ENCODE data around the gene GPR17. TPM values are rescaled to one million over a fixed set of nuclear protein-coding genes. Genes with fewer than 3 reads are reported as not detected.

Gene GPR17
- total and polyA plus RNA-seq, 9 of the 15 experiments (the other 6 are each of a cell fraction or from before 2014, with no cell fraction given): not detected

GRCh38 chr2:127607399-127607908, 38.5 kb upstream of the GPR17 start (continued):
- no peak for TF ChIP-seq NRF1 (conservative IDR thresholded peaks at IDR 0.05 in 1 of 2, IDR thresholded peaks at IDR 0.05 in 1 of 2)
- no peak for TF ChIP-seq PHF8 (IDR thresholded peaks at IDR 0.05; ENCODE audit: borderline replicate concordance, low read length)

GRCh38 chr2:127608061-127609030, 37.6 kb upstream of the GPR17 start:
- no peak for FAIRE-seq
- Histone ChIP-seq H4K20me1 (replicated peaks; ENCODE audit: control insufficient read depth, insufficient read depth, low read length) (no peaks in the 10 kb centered on the region), H3K79me2 (ENCODE audit: control insufficient read depth, insufficient read depth, low read length) (no peaks in the 10 kb centered on the region), H3K4me1 (replicated peaks in 1 of 2; ENCODE audit: control insufficient read depth in 2 of 2, insufficient read depth in 2 of 2, low read length in 2 of 2) (peaks cover 0 to 11% of the 10 kb centered on the region in 2 experiments; a peak in 2 of 5 replicates), H3K36me3 (ENCODE audit: control insufficient read depth, insufficient read depth, low read length) (no peaks in the 10 kb centered on the region; the same call in 2 of the 3 replicates), H3K9me3 (replicated peaks; ENCODE audit: control insufficient read depth, insufficient read depth, low read depth, low read length) (no peaks in the 10 kb centered on the region), H3K27ac (ENCODE audit: extremely low read depth, low read depth, low read length) (no peak overlapping the region), H3K4me2 (ENCODE audit: insufficient read depth, low read length) (no peak overlapping the region), H3K9me1 (ENCODE audit: control insufficient read depth, insufficient read depth, low read length) (no peaks in the 10 kb centered on the region), H3K4me3 (no peak overlapping the region), H3K27me3 (ENCODE audit: control insufficient read depth in 2 of 2, insufficient read depth in 2 of 2, low read length in 2 of 2) (peaks cover 51 to 76% of the 10 kb centered on the region in 2 experiments; a peak in 4 of 5 replicates), H2AFZ (ENCODE audit: low read depth, low read length) (no peak overlapping the region), H3K9ac (ENCODE audit: insufficient read depth in 1 of 2, low read depth in 2 of 2, low read length in 2 of 2) (peak overlapping the region in 1 of 2 experiments; percentile 40; a peak in 2 of 4 replicates)
- TF ChIP-seq SP2 (IDR thresholded peaks at IDR 0.05; ENCODE audit: extremely low read depth, low read depth, low read length, poor library complexity, severe bottlenecking) (no peak), ZNF280B (CRISPR knock-in tag; IDR thresholded peaks at IDR 0.05) (no peak), NONO (IDR thresholded peaks at IDR 0.05; ENCODE audit: low read depth in 2 of 2, low read length in 1 of 2) (no peak), THAP12 (CRISPR knock-in tag; IDR thresholded peaks at IDR 0.05) (no peak), ZBTB26 (CRISPR knock-in tag; IDR thresholded peaks at IDR 0.05) (no peak)
- no TSS peak for BruUV-seq (replicated peaks)
- no peak for DNase-seq (ENCODE audit: extremely low read depth in 1 of 4, low spot score in 3 of 4)
- ChIA-PET CTCF (ENCODE audit: low intra/inter-chr PET ratio) (no interaction called here), POLR2A (interaction anchor here (0.7 to 1.1 kb wide), 3 partner anchors 17 to 19 kb away, joined by 3 read pairs; no protein-coding TSS in a partner anchor)
- under 1% methylated on average over 18 of the region's 25 CpGs for WGBS (ENCODE audit: insufficient coverage, low coverage, missing lambda C conversion rate)
- intact Hi-C loops (cut with micrococcal nuclease): no loop called here
- ATAC-seq: peak; percentile 31; the same call in 1 of the 3 replicates
- in situ Hi-C loops (cut with MboI): no loop called here

All from K562 (cell line).